Measurements from ENCODE around the gene AOC2.

GRCh38 chr17:42878123-42878880 is 33.9 kb downstream of the AOC2 start:
- no peak for TF ChIP-seq YY1 (IDR thresholded peaks at IDR 0.05; ENCODE audit: low read depth)
- no peak for TF ChIP-seq EP300 (IDR thresholded peaks at IDR 0.05; ENCODE audit: borderline replicate concordance in 1 of 2, low read depth in 1 of 2, low read length in 1 of 2)
- no peak for TF ChIP-seq CTCF (IDR thresholded peaks at IDR 0.05)
- no peak for TF ChIP-seq TAF1 (IDR thresholded peaks at IDR 0.05; ENCODE audit: borderline replicate concordance, low read depth, low read length)
- no peak for TF ChIP-seq POLR2AphosphoS5 (IDR thresholded peaks at IDR 0.05; ENCODE audit: low read depth, low read length)
- TF ChIP-seq FOSL2 (IDR thresholded peaks at IDR 0.05; ENCODE audit: borderline replicate concordance, low read depth): no peak
- TF ChIP-seq CHD2 (IDR thresholded peaks at IDR 0.05; ENCODE audit: low read length, partially characterized antibody): no peak
- TF ChIP-seq RCOR1 (IDR thresholded peaks at IDR 0.05; ENCODE audit: low read length): no peak
- no peak for TF ChIP-seq GABPA (IDR thresholded peaks at IDR 0.05; ENCODE audit: low read depth)
- no peak for TF ChIP-seq USF1 (IDR thresholded peaks at IDR 0.05; ENCODE audit: borderline replicate concordance, low read depth)
- TF ChIP-seq EZH2phosphoT487 (IDR thresholded peaks at IDR 0.05; ENCODE audit: borderline replicate concordance, low read depth): no peak
- TF ChIP-seq PBX3 (IDR thresholded peaks at IDR 0.05): no peak
